CD4-positive, alpha-beta T cell (primary cell): Measurements from ENCODE around the gene DEF6. TPM values are rescaled to one million over a fixed set of nuclear protein-coding genes. Genes with fewer than 3 reads are reported as not detected.

ENCODE experiments used
- total RNA-seq, 174 experiments: library from RNA in 2 of 174; stranded (reverse) in 2 of 174; gene quantifications; one replicate each; pipeline ENCODE4 v1.2.3 and lab custom pipeline; 2021 to 2026

DEF6 gene
- total RNA-seq, 2 experiments from 2014 or later = 209 to 212 TPM

Other genes starting within 250 kb of the DEF6 start
- gene TCP11, start 156.5 kb upstream of the DEF6 start, total RNA-seq = not detected
- gene SCUBE3, start 83.9 kb upstream of the DEF6 start, total RNA-seq = not detected
- gene ZNF76, start 38.1 kb upstream of the DEF6 start, total RNA-seq = 10 to 100 TPM; 46.1 to 53.4 TPM
- gene PPARD, start 44.7 kb downstream of the DEF6 start, total RNA-seq = 10 to 100 TPM; 34.1 to 37.0 TPM
- gene FANCE, start 154.5 kb downstream of the DEF6 start, total RNA-seq = 1 to 10 TPM; 1.6 to 1.7 TPM
- gene RPL10A, start 170.6 kb downstream of the DEF6 start, total RNA-seq = 1,000 to 10,000 TPM; 2,453 to 2,464 TPM
- gene TEAD3, start 199.3 kb downstream of the DEF6 start, total RNA-seq = under 1 TPM in 1 of 2 experiments, not detected in 1; 0.11 TPM
- gene TULP1, start 215.1 kb downstream of the DEF6 start, total RNA-seq = not detected